Stimulated activated naive CD8-positive, alpha-beta T cell treated with anti-CD3 and anti-CD28 coated beads, Interleukin-15, amount 100 ng/mL, for 72 hours (primary cell): ENCODE measurements around the gene DBP.
A peak's percentile ranks its signal among the peaks of the same experiment; 100 is the strongest.

Experiments
- ATAC-seq: fragments of 150-1000 bp; cut with Tn5 transposase; 2 replicates; pipeline ENCODE4 v1.10.0; 2021; ENCODE audit warnings: mild to moderate bottlenecking, moderate library complexity
- DNase-seq, 2 donors: peaks; one replicate each; pipeline ENCODE4 v3.0.0; 2021 to 2022
- H3K27ac Mint-ChIP-seq, 2 donors: one replicate each; pipeline ENCODE4 v1.8.0; 2022; ENCODE audit warnings: mild to moderate bottlenecking in 2 of 2, mixed read lengths in 2 of 2, moderate library complexity in 2 of 2
- H3K27me3 Mint-ChIP-seq: one replicate; pipeline ENCODE4 v1.8.0; 2022; ENCODE audit warnings: mixed read lengths
- H3K4me1 Mint-ChIP-seq: one replicate; pipeline ENCODE4 v1.8.0; 2022; ENCODE audit warnings: mild to moderate bottlenecking, mixed read lengths
- H3K4me3 Mint-ChIP-seq, 2 donors: one replicate each; pipeline ENCODE4 v1.8.0; 2022; ENCODE audit warnings: mild to moderate bottlenecking in 2 of 2, mixed read lengths in 2 of 2, moderate library complexity in 1 of 2
- H3K9me3 Mint-ChIP-seq, 2 donors: one replicate each; pipeline ENCODE4 v1.8.0; 2022; ENCODE audit warnings: mixed read lengths in 2 of 2

DBP gene

DNA sequence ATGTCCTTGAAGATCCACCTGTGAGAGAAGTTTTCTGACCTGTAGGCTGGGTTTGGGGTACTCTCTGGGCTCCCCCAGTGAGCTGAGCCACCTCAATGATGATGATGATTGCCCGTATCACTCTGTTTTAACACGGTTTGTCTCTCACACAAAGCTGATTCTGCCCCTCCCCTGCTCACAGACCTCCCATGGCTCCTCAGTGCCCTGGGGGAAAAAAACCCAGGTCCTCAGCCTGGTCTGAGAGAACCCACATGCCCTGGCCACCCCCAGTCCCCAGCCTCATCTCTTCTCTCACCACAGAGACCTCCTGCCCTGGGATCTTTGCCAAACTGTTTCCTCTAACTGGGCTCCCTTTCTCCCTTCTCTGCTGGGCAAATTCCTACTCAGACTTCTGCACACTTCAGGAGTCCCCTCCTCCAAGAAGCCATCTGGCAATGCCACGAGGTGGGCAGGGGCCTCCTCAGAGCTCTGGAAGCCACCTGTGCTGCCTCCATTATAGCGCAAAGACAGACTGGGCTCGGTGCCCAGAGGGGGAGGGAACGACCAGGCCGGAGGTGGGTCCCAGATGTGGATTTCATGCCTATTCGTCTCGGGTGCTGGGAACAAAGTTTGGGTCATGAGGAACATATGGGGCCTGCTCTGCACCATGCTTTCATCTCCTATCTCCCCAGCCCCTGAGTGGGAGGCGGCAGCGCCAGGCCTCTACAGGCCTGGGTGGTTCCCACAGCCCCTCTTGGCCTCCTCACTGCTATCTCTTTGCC is 17.3 kb upstream of the DBP start:
- DNase-seq (no peak), ATAC-seq (no peak)
- Mint-ChIP-seq H3K9me3 (no peaks in the 10 kb centered on the region), H3K27ac (peak overlapping the region; percentile 30 to 40), H3K4me1 (peaks cover 3% of the 10 kb centered on the region), H3K4me3 (no peak overlapping the region), H3K27me3 (no peaks in the 10 kb centered on the region)

DNA sequence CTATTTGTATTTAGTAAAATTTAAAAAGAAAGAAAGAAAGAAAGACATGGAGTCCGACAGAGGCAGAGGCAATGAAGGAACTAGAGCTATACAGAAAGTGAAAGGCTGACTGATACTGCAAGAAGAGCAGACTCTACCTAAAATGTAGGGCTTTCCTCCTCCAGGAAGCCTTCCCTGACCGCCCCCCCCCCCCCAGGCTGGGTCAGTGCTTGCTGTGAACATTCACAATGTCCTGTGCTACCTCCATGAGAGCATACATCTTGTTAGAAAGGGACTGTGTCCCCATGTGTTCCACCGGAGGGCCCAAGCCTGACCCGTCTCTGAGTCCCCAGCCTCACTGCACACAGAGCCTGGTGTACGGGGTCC is 14.5 kb upstream of the DBP start:
- H3K27ac Mint-ChIP-seq = no peak overlapping the region
- H3K4me1 Mint-ChIP-seq = peaks cover 23% of the 10 kb centered on the region
- no peak overlapping the region for H3K4me3 Mint-ChIP-seq
- DNase-seq = no peak
- no peaks in the 10 kb centered on the region for H3K27me3 Mint-ChIP-seq
- ATAC-seq = no peak
- no peaks in the 10 kb centered on the region for H3K9me3 Mint-ChIP-seq

DNA sequence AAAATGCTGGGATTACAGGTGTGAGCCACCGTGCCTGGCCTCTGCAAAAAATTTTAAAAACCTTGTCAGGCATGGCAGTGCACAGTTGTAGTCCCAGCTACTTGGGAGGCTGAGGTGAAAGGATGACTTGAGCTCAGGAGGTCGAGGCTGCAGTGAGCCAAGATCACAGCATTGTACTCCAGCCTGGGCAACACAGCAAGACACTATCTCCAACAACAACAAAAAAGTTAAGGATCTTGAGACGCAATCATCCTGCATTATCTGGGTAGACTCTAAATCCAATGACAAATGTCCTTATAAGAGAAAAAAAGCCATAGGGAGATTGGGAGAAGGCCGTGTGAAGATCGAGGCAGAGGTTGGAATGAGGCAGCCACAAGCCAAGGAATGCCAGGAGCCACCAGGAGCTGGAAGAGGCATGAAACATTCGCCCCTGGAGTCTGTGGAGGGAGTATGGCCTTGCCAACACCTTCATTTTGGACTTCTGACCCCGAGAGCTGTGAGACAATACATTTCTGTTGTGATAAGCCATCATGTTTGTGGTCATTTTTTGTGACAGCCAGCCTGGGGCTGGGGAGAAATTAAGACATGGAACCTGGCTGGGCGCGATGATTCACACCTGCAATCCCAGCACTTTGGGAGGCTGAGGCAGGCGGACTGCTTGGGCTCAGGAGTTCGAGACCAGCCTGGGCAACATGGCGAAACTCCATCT is 13.9 kb upstream of the DBP start:
- Mint-ChIP-seq H3K9me3 (no peaks in the 10 kb centered on the region), H3K4me1 (peaks cover 27% of the 10 kb centered on the region), H3K27ac (no peak overlapping the region), H3K4me3 (no peak overlapping the region), H3K27me3 (no peaks in the 10 kb centered on the region)
- no peak for ATAC-seq
- DNase-seq = no peak

DNA sequence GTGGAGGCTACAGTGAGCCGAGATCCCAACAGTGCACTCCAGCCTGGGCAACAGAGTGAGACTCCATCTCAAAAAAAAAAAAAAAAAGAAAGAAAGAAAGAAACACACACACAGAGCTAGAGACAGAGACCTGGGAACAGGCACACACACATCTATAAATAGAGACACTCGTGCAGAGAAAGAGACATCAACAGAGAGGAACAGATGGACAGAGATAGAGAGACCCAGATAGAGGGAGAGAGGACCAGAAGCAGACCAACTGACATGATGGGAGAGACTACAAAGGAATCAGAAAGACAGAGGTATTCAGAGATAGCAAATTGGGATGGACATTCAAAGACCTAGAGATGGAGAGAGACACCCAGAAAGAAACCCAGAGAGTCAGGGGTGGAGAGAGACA is 11.0 kb upstream of the DBP start:
- H3K9me3 Mint-ChIP-seq = no peaks in the 10 kb centered on the region
- H3K4me3 Mint-ChIP-seq = no peak overlapping the region
- ATAC-seq = no peak
- H3K27ac Mint-ChIP-seq = no peak overlapping the region
- H3K4me1 Mint-ChIP-seq = peaks cover 48% of the 10 kb centered on the region
- no peaks in the 10 kb centered on the region for H3K27me3 Mint-ChIP-seq
- no peak for DNase-seq

DNA sequence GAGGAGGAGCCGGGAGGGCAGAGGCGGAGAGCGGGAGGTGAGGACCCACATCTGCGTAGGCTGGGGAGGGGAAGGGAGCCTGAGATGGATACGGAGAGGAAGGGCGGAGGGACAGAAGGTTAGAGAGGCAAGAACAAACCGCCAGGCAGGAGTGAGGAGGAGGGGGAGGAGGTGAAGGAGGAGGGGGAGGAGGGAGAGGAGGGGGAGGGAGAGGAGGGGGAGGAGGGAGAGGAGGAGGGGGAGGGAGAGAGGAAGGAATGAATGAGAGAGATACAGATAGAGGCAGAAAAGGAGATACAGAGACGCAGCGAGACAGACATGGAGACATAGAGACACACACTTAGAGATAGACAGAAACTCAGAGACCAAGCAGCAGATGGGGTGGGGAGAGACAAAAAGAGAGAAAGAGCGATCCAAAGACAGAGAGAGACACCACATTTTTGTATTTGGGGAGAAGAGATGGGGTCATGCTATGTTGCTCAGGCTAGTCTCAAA is 9.6 kb upstream of the DBP start:
- H3K9me3 Mint-ChIP-seq = no peaks in the 10 kb centered on the region
- H3K27me3 Mint-ChIP-seq = no peaks in the 10 kb centered on the region
- DNase-seq (no peak), ATAC-seq (no peak)
- peak overlapping the region in 1 of 2 donors; percentile 67 for H3K27ac Mint-ChIP-seq
- H3K4me3 Mint-ChIP-seq = peak overlapping the region; percentile 89 to 97
- H3K4me1 Mint-ChIP-seq = peaks cover 48% of the 10 kb centered on the region

DNA sequence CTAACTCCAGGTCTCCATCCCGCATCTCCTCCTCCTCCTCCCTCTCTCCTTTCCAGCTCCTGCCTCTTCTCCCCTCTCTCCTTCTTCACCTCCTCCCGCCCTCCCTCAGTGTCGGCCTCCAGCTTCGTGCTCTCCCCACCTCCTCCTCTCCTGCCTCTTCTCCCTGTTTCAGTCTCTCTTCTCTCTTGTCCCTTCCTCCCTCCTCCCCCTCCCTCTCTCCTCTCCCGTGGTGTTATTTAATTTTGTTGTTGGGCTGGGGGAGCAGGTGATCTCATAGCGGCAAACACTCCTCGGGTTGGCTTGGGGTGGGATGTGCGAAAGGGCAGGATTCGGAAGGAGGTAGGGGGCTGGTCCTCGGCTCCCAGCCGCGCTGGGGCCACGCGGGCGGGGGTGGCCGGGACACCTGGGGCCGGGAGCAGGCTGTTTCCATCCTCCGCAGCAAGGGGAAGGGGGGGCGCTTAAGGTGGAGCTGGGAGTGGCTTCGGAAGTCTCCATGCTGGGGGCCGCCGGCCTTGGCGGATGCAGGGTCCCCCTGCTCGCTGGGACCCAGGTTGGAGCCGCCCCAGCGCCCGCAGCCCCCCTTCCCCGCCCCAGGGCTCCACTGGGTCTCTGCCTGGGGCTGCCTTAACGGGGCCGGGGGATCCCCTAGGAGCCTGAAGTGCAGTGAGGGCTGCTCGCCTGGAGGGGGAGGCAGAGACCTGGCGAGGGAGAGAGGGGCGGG is 9.0 kb upstream of the DBP start, which contains the start of gene CA11:
CA11 (minus strand) TSS at position 187 of the 721 bp plus-strand sequence. CDS start 555 bp downstream, outside the sequence.
- H3K9me3 Mint-ChIP-seq = no peaks in the 10 kb centered on the region
- H3K4me1 Mint-ChIP-seq = peaks cover 48% of the 10 kb centered on the region
- H3K4me3 Mint-ChIP-seq = peak within 1 kb of the TSS; percentile 89 to 97
- H3K27me3 Mint-ChIP-seq = no peaks in the 10 kb centered on the region
- DNase-seq = peak; percentile 94 to 95
- peak within 1 kb of the TSS; percentile 67 to 87 for H3K27ac Mint-ChIP-seq
- ATAC-seq = peak; percentile 89

DNA sequence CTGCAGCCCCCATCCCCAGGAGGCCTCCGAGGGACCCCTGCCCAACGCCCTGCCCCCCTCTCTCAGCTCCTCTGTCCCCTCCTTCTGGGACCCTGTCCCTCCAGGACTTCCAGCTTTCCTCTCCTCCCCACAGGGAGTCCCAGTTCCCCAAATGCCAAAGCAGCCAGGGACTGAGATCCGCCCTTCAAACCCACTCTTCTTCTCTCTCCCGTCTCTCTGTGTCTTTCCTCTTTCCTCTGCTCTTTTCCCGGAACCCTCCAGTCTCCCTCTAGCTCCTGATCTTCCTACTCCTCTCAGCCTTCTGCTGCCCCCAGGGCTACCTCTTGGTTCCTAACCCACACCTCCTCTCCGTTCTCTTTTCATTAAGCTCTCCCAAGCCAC is 8.4 kb upstream of the DBP start:
- H3K4me1 Mint-ChIP-seq = peaks cover 48% of the 10 kb centered on the region

DNA sequence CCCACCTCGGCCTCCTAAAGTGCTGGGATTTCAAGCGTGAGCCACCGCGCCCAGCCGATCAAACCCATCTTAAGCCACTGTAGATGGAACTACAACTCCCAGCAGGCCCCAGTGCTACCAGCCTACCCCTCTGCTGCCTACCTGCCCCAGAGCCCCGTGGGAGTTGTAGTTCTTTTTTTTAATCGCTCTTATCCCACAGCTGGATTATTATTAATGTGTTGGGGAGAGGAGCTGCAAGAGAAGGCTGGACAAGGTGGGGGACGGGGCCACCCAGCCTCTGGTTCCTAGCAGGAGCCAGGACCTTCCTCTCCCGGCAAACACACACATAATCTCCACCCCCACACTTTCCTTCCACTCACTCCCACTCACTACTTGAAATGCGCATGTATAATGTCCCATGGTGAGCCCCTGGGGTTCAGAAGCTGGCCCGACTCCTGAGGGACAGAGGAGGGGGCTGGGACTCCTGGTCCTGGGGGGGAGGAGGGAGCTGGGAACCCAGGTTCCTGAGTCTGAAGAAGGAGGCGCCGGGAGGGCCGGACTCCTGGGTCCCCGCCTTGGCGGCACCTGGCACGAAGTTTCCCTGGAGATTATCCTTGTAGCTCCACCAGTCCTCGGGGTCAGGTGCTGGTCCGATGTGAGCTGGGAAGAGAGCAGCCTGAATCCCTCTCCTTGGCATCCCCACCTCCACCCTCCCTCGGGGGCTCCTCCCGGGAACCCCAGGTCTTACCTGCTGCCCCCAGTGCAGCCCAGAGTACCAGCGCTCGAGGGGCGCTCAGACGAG is 7.8 kb upstream of the DBP start:
- peak; percentile 81 for ATAC-seq
- Mint-ChIP-seq H3K9me3 (no peaks in the 10 kb centered on the region), H3K27me3 (no peaks in the 10 kb centered on the region), H3K4me3 (peak overlapping the region; percentile 89 to 97), H3K27ac (peak overlapping the region in 1 of 2 donors; percentile 19), H3K4me1 (peaks cover 49% of the 10 kb centered on the region)
- peak; percentile 74 to 79 for DNase-seq

More for the DNA sequence above, 8.4 kb upstream of the DBP start:
- DNase-seq = no peak
- Mint-ChIP-seq H3K4me3 (peak overlapping the region; percentile 89 to 97), H3K9me3 (no peaks in the 10 kb centered on the region), H3K27ac (peak overlapping the region; percentile 44 to 87), H3K27me3 (no peaks in the 10 kb centered on the region)
- ATAC-seq = no peak

DNA sequence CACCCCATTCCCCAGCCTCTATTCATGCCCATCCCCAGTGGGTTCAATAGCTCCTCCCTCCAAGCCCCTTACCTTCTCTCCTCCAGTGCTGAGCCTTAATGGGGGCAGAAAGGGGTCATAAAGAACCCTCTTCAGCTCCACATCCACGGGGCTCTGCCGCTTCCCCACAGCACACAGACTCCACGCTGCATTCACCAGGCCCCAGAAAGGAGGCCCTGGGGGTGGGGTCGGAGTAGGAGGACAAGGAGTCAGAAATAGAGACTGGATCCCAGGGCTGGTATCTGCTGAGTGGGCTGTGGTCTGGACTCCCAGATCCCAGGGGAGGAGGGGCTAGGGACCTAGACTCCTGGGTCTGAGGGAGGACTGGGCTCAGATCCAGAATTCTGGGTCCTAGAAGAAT is 7.2 kb upstream of the DBP start:
- H3K4me3 Mint-ChIP-seq = peak overlapping the region; percentile 23 to 97
- H3K27ac Mint-ChIP-seq = no peak overlapping the region
- DNase-seq (no peak), ATAC-seq (no peak)
- H3K27me3 Mint-ChIP-seq = no peaks in the 10 kb centered on the region
- H3K4me1 Mint-ChIP-seq = peaks cover 51% of the 10 kb centered on the region
- no peaks in the 10 kb centered on the region for H3K9me3 Mint-ChIP-seq

DNA sequence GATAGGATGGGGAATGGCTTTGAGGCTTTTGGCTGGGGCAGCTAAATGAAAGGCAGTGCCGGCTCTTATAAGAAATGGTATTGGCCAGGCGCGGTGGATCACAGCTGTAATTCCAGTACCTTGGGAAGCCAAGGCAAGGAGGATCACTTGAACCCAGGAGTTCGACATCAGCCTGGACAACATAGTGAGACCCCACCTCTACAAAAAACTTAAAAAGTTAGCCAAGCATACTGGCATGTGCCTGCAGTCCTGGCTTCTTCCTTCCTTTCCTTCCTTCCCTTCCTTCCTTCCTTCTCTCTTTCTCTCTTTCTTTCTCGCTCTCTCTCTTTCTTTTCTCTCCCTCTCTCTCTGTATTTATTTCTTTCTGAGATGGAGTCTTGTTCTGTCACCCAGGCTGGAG is 5.7 kb upstream of the DBP start:
- Mint-ChIP-seq H3K4me1 (peaks cover 56% of the 10 kb centered on the region), H3K27ac (no peak overlapping the region)

DNA sequence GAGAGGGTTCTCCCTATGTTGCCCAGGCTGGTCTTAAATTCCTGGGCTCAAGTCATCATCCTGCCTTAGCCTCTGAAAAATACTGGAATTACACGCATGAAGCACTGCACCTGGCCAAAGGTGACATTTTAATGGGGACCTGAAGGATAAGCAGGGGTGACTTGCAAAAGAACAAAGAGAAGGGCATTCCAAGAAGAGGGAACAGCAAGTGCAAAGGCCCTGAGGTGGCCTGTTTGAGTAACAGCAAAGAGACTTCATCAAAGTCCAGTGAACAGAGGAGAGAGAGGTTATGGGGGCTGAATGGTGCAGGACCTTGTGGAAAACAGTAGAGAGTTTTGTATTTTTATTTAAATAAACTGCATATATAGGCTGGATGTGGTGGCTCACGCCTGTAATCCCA is 4.7 kb upstream of the DBP start:
- H3K4me3 Mint-ChIP-seq = no peak overlapping the region
- H3K27me3 Mint-ChIP-seq = no peaks in the 10 kb centered on the region
- H3K4me1 Mint-ChIP-seq = peaks cover 55% of the 10 kb centered on the region
- peaks cover 7 to 8% of the 10 kb centered on the region in 2 donors for H3K9me3 Mint-ChIP-seq
- H3K27ac Mint-ChIP-seq = no peak overlapping the region
- DNase-seq (no peak), ATAC-seq (no peak)

More for the DNA sequence above, 5.7 kb upstream of the DBP start:
- no peak for DNase-seq
- Mint-ChIP-seq H3K4me3 (no peak overlapping the region), H3K9me3 (peaks cover 7 to 8% of the 10 kb centered on the region in 2 donors), H3K27me3 (no peaks in the 10 kb centered on the region)
- no peak for ATAC-seq

DNA sequence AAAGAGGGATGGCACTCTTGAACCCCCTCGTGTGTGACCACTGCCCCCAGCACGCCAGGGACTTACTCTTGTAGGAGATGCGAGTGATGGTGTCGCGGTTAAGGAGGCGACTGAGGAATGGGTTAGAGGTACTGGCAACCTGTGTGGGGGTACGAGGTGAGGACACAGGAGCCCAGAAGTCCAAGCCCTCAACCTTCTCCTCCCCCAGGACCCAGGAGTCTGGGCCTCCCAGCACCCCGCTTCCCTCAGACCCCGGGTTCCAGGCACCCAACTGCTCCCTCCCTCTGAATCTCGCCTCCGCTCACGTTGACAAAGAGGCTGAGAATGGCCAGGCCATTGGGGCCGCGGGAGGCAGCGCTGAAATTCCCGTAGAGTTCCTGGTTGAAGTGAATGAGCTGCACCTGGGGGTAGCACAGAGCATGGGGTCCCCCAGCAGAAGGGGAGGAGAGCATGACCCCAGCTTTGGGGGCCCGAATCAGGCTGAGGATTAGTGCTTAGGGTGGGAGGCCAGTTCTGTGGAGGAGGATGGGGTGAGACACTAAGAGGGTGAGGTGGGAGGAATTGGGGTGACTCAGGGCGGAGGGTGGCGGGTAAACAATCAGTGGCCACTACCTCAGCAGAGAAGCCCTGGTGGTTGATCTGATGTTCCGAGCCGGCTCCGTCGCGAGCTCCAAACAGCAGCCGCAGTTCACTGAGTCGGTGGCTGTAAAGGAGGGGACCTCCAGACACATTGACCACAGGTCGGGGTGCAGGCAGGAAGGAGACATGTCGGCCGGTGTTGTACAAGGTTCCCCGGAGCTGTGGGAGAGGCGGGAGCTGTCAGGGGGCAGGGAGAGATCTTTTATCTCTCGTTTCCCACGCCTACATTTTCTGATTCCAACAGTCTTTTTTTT is 2.5 kb upstream of the DBP start:
- H3K27me3 Mint-ChIP-seq = no peaks in the 10 kb centered on the region
- ATAC-seq = no peak
- H3K9me3 Mint-ChIP-seq = peaks cover 7 to 8% of the 10 kb centered on the region in 2 donors
- peaks cover 50% of the 10 kb centered on the region for H3K4me1 Mint-ChIP-seq
- H3K4me3 Mint-ChIP-seq = peak overlapping the region; percentile 54 to 66
- no peak for DNase-seq
- no peak overlapping the region for H3K27ac Mint-ChIP-seq

DNA sequence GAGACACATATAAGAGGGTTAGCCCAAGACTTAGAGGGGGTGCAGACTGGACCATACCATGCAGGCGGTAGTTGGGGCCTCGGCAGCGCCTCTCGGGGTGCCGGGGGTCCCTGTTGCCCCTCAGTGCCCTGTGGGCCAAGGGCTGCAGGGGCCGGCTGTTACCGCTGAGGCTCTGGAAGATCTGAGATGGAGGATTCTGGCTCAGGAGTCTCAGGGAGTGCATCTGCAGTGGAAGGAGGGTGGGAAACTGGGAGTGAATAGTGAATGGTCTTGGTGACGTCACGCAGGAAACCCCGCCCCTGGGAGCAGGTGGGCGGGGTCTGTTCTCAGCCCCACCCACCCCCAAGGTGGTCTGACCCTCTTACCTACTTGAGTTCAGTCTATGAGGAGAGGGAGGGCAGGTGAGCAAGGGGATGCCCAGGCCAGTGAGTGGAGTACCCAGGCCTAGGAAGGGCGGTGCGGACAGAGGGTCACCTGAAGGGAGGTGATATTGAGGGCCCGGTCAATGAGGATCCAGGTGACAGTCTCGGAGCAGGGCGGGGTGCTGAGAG is 1.7 kb upstream of the DBP start:
- peaks cover 7 to 8% of the 10 kb centered on the region in 2 donors for H3K9me3 Mint-ChIP-seq
- peak overlapping the region; percentile 96 to 98 for H3K4me3 Mint-ChIP-seq
- peak overlapping the region; percentile 36 to 71 for H3K27ac Mint-ChIP-seq
- ATAC-seq (no peak), DNase-seq (no peak)
- H3K4me1 Mint-ChIP-seq = peaks cover 52% of the 10 kb centered on the region
- no peaks in the 10 kb centered on the region for H3K27me3 Mint-ChIP-seq
